Bronchial epithelial cell (primary cell): ENCODE measurements around the gene ABCC3. TPM values are rescaled to one million over a fixed set of nuclear protein-coding genes. Genes with fewer than 3 reads are reported as not detected.
"Not testable (repeated sequence)": the region's sequence is repeated elsewhere in the genome, so short reads cannot be mapped to it uniquely, and the experiment has no call there.

Experiments
- DNase-seq: peaks from one replicate; pipeline ENCODE4 v3.0.0-alpha.2; 2010; ENCODE audit warnings: low read depth
- FAIRE-seq: peaks from 2 replicates; lab custom pipeline; 2011; peaks lifted over from hg19 to GRCh38; lab: Jason Lieb, UNC
- H3K27me3 ChIP-seq: 2 replicates; pipeline ENCODE4 v1.5.1; 2011; ENCODE audit warnings: low read length; ENCODE audit not compliant: control insufficient read depth, insufficient read depth
- H3K36me3 ChIP-seq: 2 replicates; pipeline ENCODE4 v1.5.1; 2011; ENCODE audit warnings: low read length; ENCODE audit not compliant: control insufficient read depth, insufficient read depth
- H3K4me3 ChIP-seq: 2 replicates; pipeline ENCODE4 v1.5.1; 2011; ENCODE audit warnings: mild to moderate bottlenecking, low read depth, low read length, control low read depth
- CTCF ChIP-seq: IDR thresholded peaks from 2 replicates; pipeline ENCODE4 v1.5.1; 2011; ENCODE audit warnings: mild to moderate bottlenecking, moderate library complexity, low read length, control low read depth, inconsistent platforms; ENCODE audit not compliant: insufficient read depth, severe bottlenecking
- total RNA-seq: library from RNA; depleted of rRNA; stranded (reverse); fragments of >200 nt; gene quantifications from 2 replicates; pipeline ENCODE4 v1.2.1, GENCODE V29; 2014

Gene ABCC3
- total RNA-seq, 1 donor from 2014 or later: 33.2 TPM

GRCh38 chr17:50675627-50676026 lies 40.9 kb downstream of the ABCC3 start:
- H3K4me3 ChIP-seq: no peak overlapping the region
- FAIRE-seq (no peak), DNase-seq (no peak)
- H3K36me3 ChIP-seq: peaks cover 6% of the 10 kb centered on the region
- H3K27me3 ChIP-seq: no peaks in the 10 kb centered on the region
- no peak for TF ChIP-seq CTCF

GRCh38 chr17:50676065-50676975 lies 41.6 kb downstream of the ABCC3 start:
- no peak for TF ChIP-seq CTCF

GRCh38 chr17:50677851-50678375 lies 43.2 kb downstream of the ABCC3 start:
- FAIRE-seq (no peak), DNase-seq (no peak)
- TF ChIP-seq CTCF: no peak
- H3K27me3 ChIP-seq: no peaks in the 10 kb centered on the region
- no peak overlapping the region for H3K4me3 ChIP-seq
- peaks cover 6% of the 10 kb centered on the region for H3K36me3 ChIP-seq

More at GRCh38 chr17:50676065-50676975, 41.6 kb downstream of the ABCC3 start:
- Histone ChIP-seq H3K4me3 (no peak overlapping the region), H3K27me3 (no peaks in the 10 kb centered on the region), H3K36me3 (peaks cover 6% of the 10 kb centered on the region)
- FAIRE-seq (peak; percentile 43), DNase-seq (peak; percentile 48)

GRCh38 chr17:50679008-50679544 lies 44.4 kb downstream of the ABCC3 start:
- DNase-seq: no peak
- Histone ChIP-seq H3K4me3 (no peak overlapping the region), H3K36me3 (peaks cover 6% of the 10 kb centered on the region), H3K27me3 (no peaks in the 10 kb centered on the region)
- no peak for TF ChIP-seq CTCF
- FAIRE-seq: no peak

GRCh38 chr17:50680126-50680525 lies 45.4 kb downstream of the ABCC3 start:
- FAIRE-seq: no peak
- no peaks in the 10 kb centered on the region for H3K27me3 ChIP-seq
- peaks cover 6% of the 10 kb centered on the region for H3K36me3 ChIP-seq
- DNase-seq: no peak
- no peak for TF ChIP-seq CTCF
- no peak overlapping the region for H3K4me3 ChIP-seq

- DNase-seq, H3K36me3 ChIP-seq, FAIRE-seq, H3K4me3 ChIP-seq, H3K27me3 ChIP-seq: not testable (repeated sequence)
Measured at GRCh38 chr17:50680543-50681262, 46.0 kb downstream of the ABCC3 start.
